RWPE1 (cell line): Measurements from ENCODE around the gene SLC34A1.
A peak's percentile ranks its signal among the peaks of the same experiment; 100 is the strongest.

Source experiments
- CTCF ChIA-PET: fragments of 350-600 bp; sonication (Branson Sonifier 250); formaldehyde crosslinking; extraction: SDS; loops from one replicate; lab custom pipeline; 2021; lab: Yijun Ruan, JAX
- POLR2A ChIA-PET: fragments of 400-600 bp; formaldehyde crosslinking; extraction: SDS; loops from one replicate; lab custom pipeline; 2020; ENCODE audit warnings: antibody characterized with exemption; ENCODE audit not compliant: low non-redundant PET; lab: Yijun Ruan, JAX
- DNase-seq: peaks from one replicate; pipeline ENCODE4 v3.0.0; 2012; ENCODE audit warnings: low spot score
- H3K27ac ChIP-seq: fragments of 450-650 bp; 2 replicates; pipeline ENCODE4 v1.5.1; 2017
- TF ChIP-seq, protein P1 (sequence below): fragments of 450-650 bp; conservative IDR thresholded peaks from 2 replicates; pipeline ENCODE4 v1.5.1; 2017; ENCODE audit warnings: low read depth, mild to moderate bottlenecking

The SLC34A1 gene

DNA sequence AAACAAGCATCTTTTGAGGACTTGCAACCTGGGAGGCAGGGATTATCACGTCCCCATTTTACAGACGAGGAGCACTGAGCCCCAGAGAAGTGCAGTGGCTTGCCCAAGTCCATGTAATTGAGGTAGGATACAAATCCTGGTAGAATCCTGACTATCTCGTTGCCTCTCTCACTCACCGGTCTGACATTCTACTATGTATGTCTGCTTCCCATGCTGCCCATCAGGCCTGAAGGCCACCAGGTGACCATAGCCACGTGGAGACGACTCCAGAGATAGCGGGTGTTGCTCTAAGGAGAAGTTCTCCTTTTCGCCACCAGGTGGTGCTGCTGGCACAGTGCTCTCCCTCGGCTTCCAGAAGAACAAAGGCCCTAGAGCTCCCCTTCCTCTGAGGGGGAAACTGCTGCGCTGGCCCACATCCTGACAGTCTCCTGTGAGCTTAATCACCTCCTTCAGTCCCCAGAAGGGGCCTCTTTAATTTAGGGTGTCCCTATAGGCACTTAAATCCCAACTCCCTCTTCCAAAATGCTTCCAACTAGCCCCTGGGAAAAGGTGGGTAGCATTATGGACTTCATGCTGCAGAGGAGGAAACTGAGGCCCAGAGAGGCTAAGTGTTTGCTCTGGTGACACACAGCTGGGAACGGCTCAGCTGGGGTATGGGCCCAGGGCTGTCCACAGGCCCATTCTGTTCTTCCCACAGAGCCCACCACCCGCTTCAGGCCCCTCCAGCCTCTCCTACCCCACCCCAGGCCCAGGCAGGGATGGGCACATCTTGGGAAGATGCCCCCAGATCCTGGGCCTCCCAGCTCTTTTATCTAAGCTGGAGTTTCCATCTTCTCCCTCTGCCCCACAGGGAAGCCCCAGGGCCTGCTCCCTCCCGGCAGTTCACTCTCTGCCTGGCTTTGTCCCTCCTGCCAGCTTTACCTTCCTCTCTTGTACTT lies 6.4 kb downstream of the SLC34A1 start:
- TF ChIP-seq, protein P1, sequence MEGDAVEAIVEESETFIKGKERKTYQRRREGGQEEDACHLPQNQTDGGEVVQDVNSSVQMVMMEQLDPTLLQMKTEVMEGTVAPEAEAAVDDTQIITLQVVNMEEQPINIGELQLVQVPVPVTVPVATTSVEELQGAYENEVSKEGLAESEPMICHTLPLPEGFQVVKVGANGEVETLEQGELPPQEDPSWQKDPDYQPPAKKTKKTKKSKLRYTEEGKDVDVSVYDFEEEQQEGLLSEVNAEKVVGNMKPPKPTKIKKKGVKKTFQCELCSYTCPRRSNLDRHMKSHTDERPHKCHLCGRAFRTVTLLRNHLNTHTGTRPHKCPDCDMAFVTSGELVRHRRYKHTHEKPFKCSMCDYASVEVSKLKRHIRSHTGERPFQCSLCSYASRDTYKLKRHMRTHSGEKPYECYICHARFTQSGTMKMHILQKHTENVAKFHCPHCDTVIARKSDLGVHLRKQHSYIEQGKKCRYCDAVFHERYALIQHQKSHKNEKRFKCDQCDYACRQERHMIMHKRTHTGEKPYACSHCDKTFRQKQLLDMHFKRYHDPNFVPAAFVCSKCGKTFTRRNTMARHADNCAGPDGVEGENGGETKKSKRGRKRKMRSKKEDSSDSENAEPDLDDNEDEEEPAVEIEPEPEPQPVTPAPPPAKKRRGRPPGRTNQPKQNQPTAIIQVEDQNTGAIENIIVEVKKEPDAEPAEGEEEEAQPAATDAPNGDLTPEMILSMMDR = peak; percentile 98
- CTCF ChIA-PET = interaction anchor here (0.5 to 7.4 kb wide), 27 partner anchors 12 to 851 kb away, joined by 3 to 162 read pairs (median 5); partner anchors contain the start of genes PDLIM7 and PFN3
- peak overlapping the region; percentile 99 for H3K27ac ChIP-seq
- peak; percentile 94 for DNase-seq
- POLR2A ChIA-PET = interaction anchor here (0.9 to 2.5 kb wide), 4 partner anchors 12 to 88 kb away, joined by 4 to 15 read pairs (median 6); no protein-coding TSS in a partner anchor

DNA sequence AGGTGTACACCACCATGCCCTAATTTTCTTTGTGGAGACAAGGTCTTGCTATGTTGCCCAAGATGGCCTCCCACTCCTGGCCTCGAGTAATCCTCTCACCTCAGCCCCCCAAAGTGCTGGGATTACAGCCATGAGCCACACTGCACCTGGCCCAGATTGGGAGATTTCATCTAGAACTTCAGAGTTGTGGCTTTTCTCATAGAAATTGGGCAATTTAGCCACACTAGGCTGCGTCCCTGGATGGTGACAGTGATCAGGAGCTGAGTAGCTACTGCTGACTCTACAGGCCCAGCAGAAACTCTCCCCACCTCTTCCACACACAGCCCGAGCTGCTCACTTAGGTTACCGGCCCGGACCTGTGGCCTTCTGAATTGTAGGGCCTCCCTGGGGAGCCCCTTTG lies 8.5 kb downstream of the SLC34A1 start:
- H3K27ac ChIP-seq = no peak overlapping the region
- POLR2A ChIA-PET = no interaction called here
- no peak for DNase-seq

DNA sequence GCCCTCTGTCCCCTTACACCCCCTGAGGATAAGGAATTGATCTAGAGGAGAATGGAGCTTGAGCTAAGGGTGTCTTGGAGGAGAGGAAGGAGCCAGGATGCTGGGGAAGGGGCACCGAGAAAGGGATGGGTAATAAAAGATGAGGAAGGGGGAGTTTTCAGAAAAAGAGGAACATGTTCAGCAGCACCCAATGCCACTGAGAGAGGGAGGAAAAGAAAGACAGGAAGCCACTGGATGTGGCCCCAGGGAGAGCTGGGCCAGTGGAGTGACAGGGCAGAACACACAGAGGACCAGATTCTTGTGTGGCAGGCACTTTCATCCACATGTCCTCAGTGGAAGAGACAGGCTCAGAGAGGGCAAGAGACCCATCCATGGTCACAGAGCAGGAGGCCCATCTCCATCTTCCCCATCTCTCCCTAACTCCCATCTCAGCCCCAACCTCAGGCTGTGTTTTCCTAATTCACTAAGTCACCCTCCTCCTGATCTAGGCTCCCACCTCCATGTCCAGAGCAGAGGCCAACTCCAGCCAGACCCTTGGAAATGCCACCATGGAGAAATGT lies 9.1 kb downstream of the SLC34A1 start:
- TF ChIP-seq, protein P1 = no peak
- ChIA-PET POLR2A (no interaction called here), CTCF (interaction anchor here (0.6 to 7.4 kb wide), 2 partner anchors 10 to 108 kb away, joined by 3 to 162 read pairs; partner anchors contain the start of gene PFN3)
- no peak overlapping the region for H3K27ac ChIP-seq
- no peak for DNase-seq

More for the DNA sequence above, 8.5 kb downstream of the SLC34A1 start:
- CTCF ChIA-PET = interaction anchor here (1.0 to 7.4 kb wide), 2 partner anchors 11 to 63 kb away, joined by 3 to 162 read pairs; partner anchors contain the start of gene PFN3
- TF ChIP-seq, protein P1 = no peak

DNA sequence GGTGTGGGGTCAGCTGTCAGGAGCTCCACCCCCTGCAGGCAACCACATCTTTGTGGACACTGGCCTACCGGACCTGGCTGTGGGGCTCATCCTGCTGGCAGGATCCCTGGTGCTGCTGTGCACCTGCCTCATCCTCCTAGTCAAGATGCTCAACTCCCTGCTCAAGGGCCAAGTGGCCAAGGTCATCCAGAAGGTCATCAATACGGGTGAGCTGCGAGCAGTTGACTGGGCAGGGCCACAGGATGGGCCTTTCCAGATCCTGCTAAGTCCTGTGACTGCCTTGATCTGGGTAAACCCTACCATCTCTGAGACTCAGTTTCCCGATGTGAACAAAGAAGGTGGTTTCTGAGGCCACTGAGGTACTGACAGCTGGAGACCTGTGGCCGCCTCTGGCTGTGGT lies 9.8 kb downstream of the SLC34A1 start:
- no peak overlapping the region for H3K27ac ChIP-seq
- ChIA-PET CTCF (interaction anchor here (0.9 to 7.4 kb wide), 2 partner anchors 10 to 62 kb away, joined by 3 to 162 read pairs; partner anchors contain the start of gene PFN3), POLR2A (no interaction called here)
- TF ChIP-seq, protein P1 = no peak
- DNase-seq = no peak

DNA sequence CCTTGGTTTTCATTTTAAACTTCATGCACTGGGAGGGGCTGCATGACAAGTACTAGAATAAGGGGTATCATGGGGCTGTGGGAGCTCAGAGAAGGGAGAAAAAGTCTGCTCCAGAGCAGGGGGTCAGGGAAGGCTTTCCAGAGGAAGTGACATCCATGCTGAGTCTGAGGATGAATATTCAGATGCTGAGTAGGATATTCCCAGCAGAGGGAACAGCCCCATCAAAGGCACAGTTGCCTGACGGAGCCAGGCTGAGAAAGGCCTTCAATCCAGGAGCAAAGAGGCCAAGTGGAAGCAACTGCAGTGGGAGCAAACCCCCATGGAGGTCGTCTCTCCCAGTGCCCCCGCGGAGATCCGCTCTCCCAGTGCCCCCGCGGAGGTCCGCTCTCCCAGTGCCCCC lies 11.8 kb downstream of the SLC34A1 start:
- TF ChIP-seq, protein P1 = no peak
- POLR2A ChIA-PET = no interaction called here
- CTCF ChIA-PET = no interaction called here
- DNase-seq = no peak
- no peak overlapping the region for H3K27ac ChIP-seq

DNA sequence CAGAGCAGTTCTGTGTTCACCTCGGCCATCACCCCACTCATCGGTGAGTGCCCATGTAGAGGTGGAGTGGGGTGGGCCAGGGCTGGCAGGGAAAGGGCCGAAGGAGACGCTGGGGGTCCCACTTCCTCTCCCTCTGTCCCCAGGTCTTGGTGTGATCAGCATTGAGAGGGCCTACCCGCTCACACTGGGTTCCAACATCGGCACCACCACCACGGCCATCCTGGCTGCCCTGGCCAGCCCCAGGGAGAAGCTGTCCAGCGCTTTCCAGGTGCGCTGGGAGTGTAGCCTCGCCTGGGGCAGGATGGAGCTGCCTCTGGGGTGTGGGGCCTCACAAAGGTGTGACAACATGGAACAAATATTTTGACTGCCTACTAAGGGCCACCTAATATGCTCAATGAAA lies 12.6 kb downstream of the SLC34A1 start:
- ChIA-PET POLR2A (no interaction called here), CTCF (interaction anchor here (0.6 kb wide), 1 partner anchor 39 kb away, joined by 4 read pairs; no protein-coding TSS in a partner anchor)
- no peak overlapping the region for H3K27ac ChIP-seq
- no peak for DNase-seq
- TF ChIP-seq, protein P1 = no peak
